Esophagus squamous epithelium (tissue), 4 donors: ENCODE results near the gene NME5.

Source experiments
- POLR2A ChIP-seq, 4 donors: fragments of 450-650 bp; IDR thresholded peaks; one replicate each; pipeline ENCODE4 v1.6.1; 2017; ENCODE audit warnings: antibody characterized with exemption in 4 of 4, mild to moderate bottlenecking in 4 of 4, moderate library complexity in 3 of 4
- TF ChIP-seq, protein P1 (sequence below), 6 experiments: fragments of 450-650 bp in 4 of 6; fragments of 200-600 bp in 2 of 6; sonication (generic) in 2 of 6; IDR thresholded peaks; one replicate each; pipeline ENCODE4 v1.5.1; 2016 to 2019; ENCODE audit warnings: antibody characterized with exemption in 6 of 6, mild to moderate bottlenecking in 4 of 6, moderate library complexity in 4 of 6

DNA sequence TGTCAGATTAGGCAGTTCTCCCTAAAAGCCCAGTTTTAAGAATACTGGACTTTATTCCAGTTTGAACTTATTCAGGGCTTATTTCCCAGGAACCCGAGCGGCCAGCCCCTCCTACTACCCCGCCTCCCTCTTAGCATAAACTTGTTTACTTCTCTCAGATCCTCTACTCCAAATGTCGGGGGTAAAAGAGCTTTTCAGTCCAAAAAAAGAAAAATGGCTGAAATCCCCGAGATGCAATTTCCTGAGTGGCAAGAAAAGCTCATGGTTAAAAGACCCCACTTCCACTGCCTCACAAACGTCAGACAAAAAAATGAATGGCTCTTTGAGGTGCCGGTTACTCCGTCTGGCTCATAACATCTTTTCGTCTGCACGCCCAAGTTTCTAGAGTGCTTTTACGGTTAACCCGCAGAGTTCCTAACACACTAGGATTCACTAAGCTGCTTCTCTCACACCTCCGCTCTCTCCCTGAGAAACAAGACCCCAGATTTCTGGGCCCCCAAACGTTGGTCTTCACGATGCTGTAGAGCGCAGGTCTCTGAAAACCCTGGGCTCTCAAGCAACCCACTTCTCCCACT, 38.8 kb upstream of the NME5 start:
- TF ChIP-seq, protein P1, sequence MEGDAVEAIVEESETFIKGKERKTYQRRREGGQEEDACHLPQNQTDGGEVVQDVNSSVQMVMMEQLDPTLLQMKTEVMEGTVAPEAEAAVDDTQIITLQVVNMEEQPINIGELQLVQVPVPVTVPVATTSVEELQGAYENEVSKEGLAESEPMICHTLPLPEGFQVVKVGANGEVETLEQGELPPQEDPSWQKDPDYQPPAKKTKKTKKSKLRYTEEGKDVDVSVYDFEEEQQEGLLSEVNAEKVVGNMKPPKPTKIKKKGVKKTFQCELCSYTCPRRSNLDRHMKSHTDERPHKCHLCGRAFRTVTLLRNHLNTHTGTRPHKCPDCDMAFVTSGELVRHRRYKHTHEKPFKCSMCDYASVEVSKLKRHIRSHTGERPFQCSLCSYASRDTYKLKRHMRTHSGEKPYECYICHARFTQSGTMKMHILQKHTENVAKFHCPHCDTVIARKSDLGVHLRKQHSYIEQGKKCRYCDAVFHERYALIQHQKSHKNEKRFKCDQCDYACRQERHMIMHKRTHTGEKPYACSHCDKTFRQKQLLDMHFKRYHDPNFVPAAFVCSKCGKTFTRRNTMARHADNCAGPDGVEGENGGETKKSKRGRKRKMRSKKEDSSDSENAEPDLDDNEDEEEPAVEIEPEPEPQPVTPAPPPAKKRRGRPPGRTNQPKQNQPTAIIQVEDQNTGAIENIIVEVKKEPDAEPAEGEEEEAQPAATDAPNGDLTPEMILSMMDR (IDR thresholded peaks at IDR 0.05) = no peak
- no peak for TF ChIP-seq POLR2A (IDR thresholded peaks at IDR 0.05)
